Rectal smooth muscle tissue (tissue), 1 donor: ENCODE measurements around the gene SDHA.
"Not testable (repeated sequence)": the region's sequence is repeated elsewhere in the genome, so short reads cannot be mapped to it uniquely, and the experiment has no call there.

Source experiments
- H3K27ac ChIP-seq: one replicate; pipeline ENCODE4 v1.7.0; 2013; ENCODE audit warnings: low read depth, low read length, inconsistent platforms
- H3K27me3 ChIP-seq: one replicate; pipeline ENCODE4 v1.7.0; 2013; ENCODE audit warnings: low read length; ENCODE audit not compliant: control insufficient read depth, insufficient read depth
- H3K36me3 ChIP-seq: one replicate; pipeline ENCODE4 v1.7.0; 2013; ENCODE audit warnings: low read length; ENCODE audit not compliant: control insufficient read depth, insufficient read depth
- H3K4me1 ChIP-seq: one replicate; pipeline ENCODE4 v1.7.0; 2013; ENCODE audit warnings: low read length; ENCODE audit not compliant: control insufficient read depth, insufficient read depth
- H3K4me3 ChIP-seq: one replicate; pipeline ENCODE4 v1.7.0; 2013; ENCODE audit warnings: low read length
- H3K9ac ChIP-seq: one replicate; pipeline ENCODE4 v1.7.0; 2013; ENCODE audit warnings: low read length

SDHA gene

GRCh38 chr5:195401-196160, 22.5 kb upstream of the SDHA start:
- Histone ChIP-seq H3K4me3 (no peak overlapping the region), H3K27ac (no peak overlapping the region), H3K4me1 (peaks cover 3% of the 10 kb centered on the region), H3K36me3 (no peaks in the 10 kb centered on the region), H3K9ac (no peak overlapping the region), H3K27me3 (peaks cover 8% of the 10 kb centered on the region)

GRCh38 chr5:196350-196749, 21.8 kb upstream of the SDHA start:
- Histone ChIP-seq H3K4me3 (no peak overlapping the region), H3K27me3 (peaks cover 7% of the 10 kb centered on the region), H3K36me3 (no peaks in the 10 kb centered on the region), H3K9ac (no peak overlapping the region), H3K27ac (no peak overlapping the region), H3K4me1 (no peaks in the 10 kb centered on the region)

- not testable (repeated sequence) for H3K4me1 ChIP-seq, H3K36me3 ChIP-seq, H3K9ac ChIP-seq, H3K27me3 ChIP-seq, H3K4me3 ChIP-seq, H3K27ac ChIP-seq
These were observed 21.1 kb upstream of the SDHA start for GRCh38 chr5:197031-197430.

GRCh38 chr5:197892-198489, 20.1 kb upstream of the SDHA start:
- no peak overlapping the region for H3K27ac ChIP-seq
- no peak overlapping the region for H3K9ac ChIP-seq
- H3K4me3 ChIP-seq, result no peak overlapping the region
- no peaks in the 10 kb centered on the region for H3K4me1 ChIP-seq
- H3K27me3 ChIP-seq, result no peaks in the 10 kb centered on the region
- no peaks in the 10 kb centered on the region for H3K36me3 ChIP-seq

- Histone ChIP-seq H3K36me3 (no peaks in the 10 kb centered on the region), H3K27me3 (no peaks in the 10 kb centered on the region), H3K27ac (no peak overlapping the region), H3K4me1 (no peaks in the 10 kb centered on the region), H3K4me3 (no peak overlapping the region), H3K9ac (no peak overlapping the region)
These were observed 19.5 kb upstream of the SDHA start for GRCh38 chr5:198516-199196.

GRCh38 chr5:199197-199949, 18.7 kb upstream of the SDHA start:
- Histone ChIP-seq H3K27ac (no peak overlapping the region), H3K4me1 (no peaks in the 10 kb centered on the region), H3K4me3 (no peak overlapping the region), H3K27me3 (no peaks in the 10 kb centered on the region), H3K36me3 (peaks cover 2% of the 10 kb centered on the region), H3K9ac (no peak overlapping the region)

GRCh38 chr5:199950-200645, 18.0 kb upstream of the SDHA start:
- no peak overlapping the region for H3K27ac ChIP-seq
- H3K4me1 ChIP-seq, result no peaks in the 10 kb centered on the region
- no peak overlapping the region for H3K4me3 ChIP-seq
- H3K9ac ChIP-seq, result no peak overlapping the region
- no peaks in the 10 kb centered on the region for H3K27me3 ChIP-seq
- peaks cover 3% of the 10 kb centered on the region for H3K36me3 ChIP-seq

- no peaks in the 10 kb centered on the region for H3K27me3 ChIP-seq
- H3K36me3 ChIP-seq, result peaks cover 3% of the 10 kb centered on the region
- H3K9ac ChIP-seq, result no peak overlapping the region
- H3K4me3 ChIP-seq, result no peak overlapping the region
- H3K27ac ChIP-seq, result no peak overlapping the region
- H3K4me1 ChIP-seq, result no peaks in the 10 kb centered on the region
These were observed 17.1 kb upstream of the SDHA start for GRCh38 chr5:200985-201384.

GRCh38 chr5:201672-202071, 16.4 kb upstream of the SDHA start:
- Histone ChIP-seq H3K36me3 (peaks cover 3% of the 10 kb centered on the region), H3K27me3 (no peaks in the 10 kb centered on the region)

GRCh38 chr5:203246-203930, 14.7 kb upstream of the SDHA start:
- Histone ChIP-seq H3K9ac (no peak overlapping the region), H3K4me1 (no peaks in the 10 kb centered on the region), H3K4me3 (no peak overlapping the region), H3K36me3 (peaks cover 3% of the 10 kb centered on the region), H3K27ac (no peak overlapping the region), H3K27me3 (no peaks in the 10 kb centered on the region)

More at GRCh38 chr5:201672-202071, 16.4 kb upstream of the SDHA start:
- Histone ChIP-seq H3K9ac (no peak overlapping the region), H3K4me3 (no peak overlapping the region), H3K27ac (no peak overlapping the region), H3K4me1 (no peaks in the 10 kb centered on the region)

GRCh38 chr5:204001-204400, 14.1 kb upstream of the SDHA start:
- Histone ChIP-seq H3K27ac (no peak overlapping the region), H3K4me3 (no peak overlapping the region), H3K4me1 (no peaks in the 10 kb centered on the region), H3K9ac (no peak overlapping the region), H3K36me3 (peaks cover 3% of the 10 kb centered on the region), H3K27me3 (no peaks in the 10 kb centered on the region)
